GM23338 (cell line): ENCODE measurements around the gene GNAZ. TPM values are rescaled to one million over a fixed set of nuclear protein-coding genes. Genes with fewer than 3 reads are reported as not detected.

Experiments
- ATAC-seq: fragments of 200-7000 bp; cut with Tn5 transposase; 3 replicates; pipeline ENCODE4 v1.9.1; 2020
- DNase-seq: peaks from one replicate; pipeline ENCODE4 v3.0.0-alpha.2; 2015; ENCODE audit warnings: low spot score
- H2AFZ ChIP-seq: fragments of 200-600 bp; sonication (generic); 2 replicates; pipeline ENCODE4 v1.8.0; 2016; ENCODE audit warnings: antibody characterized with exemption, mild to moderate bottlenecking, moderate library complexity
- H3F3A ChIP-seq: fragments of 200-600 bp; sonication (generic); replicated peaks from 2 replicates; pipeline ENCODE4 v1.8.0; 2017; ENCODE audit warnings: antibody characterized with exemption, mixed run types, low read depth
- H3K27ac ChIP-seq: fragments of 200-600 bp; sonication (generic); 2 replicates; pipeline ENCODE4 v1.6.1; 2016; ENCODE audit warnings: low read depth
- H3K27me3 ChIP-seq: fragments of 200-600 bp; sonication (generic); 2 replicates; pipeline ENCODE4 v1.8.0; 2016; ENCODE audit warnings: mild to moderate bottlenecking, mixed run types, moderate library complexity; ENCODE audit not compliant: insufficient read depth
- H3K36me3 ChIP-seq: fragments of 200-600 bp; sonication (generic); 2 replicates; pipeline ENCODE4 v1.8.0; 2016; ENCODE audit warnings: mild to moderate bottlenecking; ENCODE audit not compliant: insufficient read depth
- H3K4me1 ChIP-seq: fragments of 200-600 bp; sonication (generic); 2 replicates; pipeline ENCODE4 v1.8.0; 2016; ENCODE audit warnings: mild to moderate bottlenecking, moderate library complexity; ENCODE audit not compliant: insufficient read depth
- H3K4me2 ChIP-seq: fragments of 200-600 bp; sonication (generic); 2 replicates; pipeline ENCODE4 v1.7.1; 2017; ENCODE audit warnings: mixed run types
- H3K4me3 ChIP-seq: fragments of 200-600 bp; sonication (generic); 2 replicates; pipeline ENCODE4 v1.6.1; 2016; ENCODE audit warnings: mixed run types
- H3K79me2 ChIP-seq: fragments of 200-600 bp; sonication (generic); replicated peaks from 2 replicates; pipeline ENCODE4 v1.8.0; 2017; ENCODE audit warnings: mild to moderate bottlenecking; ENCODE audit not compliant: insufficient read depth
- H3K9me2 ChIP-seq: fragments of 200-600 bp; sonication (generic); 2 replicates; pipeline ENCODE4 v1.8.0; 2017; ENCODE audit not compliant: insufficient read depth
- H4K20me1 ChIP-seq: fragments of 200-600 bp; sonication (generic); replicated peaks from 2 replicates; pipeline ENCODE4 v1.8.0; 2017; ENCODE audit warnings: mild to moderate bottlenecking; ENCODE audit not compliant: insufficient read depth
- H3K27ac Mint-ChIP-seq: 2 replicates; pipeline ENCODE4 v1.8.0; 2020; ENCODE audit warnings: inconsistent platforms, mild to moderate bottlenecking, moderate library complexity, mixed read lengths
- H3K27me3 Mint-ChIP-seq: 3 replicates; pipeline ENCODE4 v1.8.0; 2022; ENCODE audit warnings: low read depth, mild to moderate bottlenecking, moderate library complexity, mixed read lengths, inconsistent platforms; ENCODE audit not compliant: insufficient read depth, poor library complexity
- H3K36me3 Mint-ChIP-seq: 3 replicates; pipeline ENCODE4 v1.8.0; 2021; ENCODE audit warnings: low read depth, mild to moderate bottlenecking, inconsistent platforms, moderate library complexity, mixed read lengths
- H3K4me1 Mint-ChIP-seq: 3 replicates; pipeline ENCODE4 v1.8.0; 2020; ENCODE audit warnings: mild to moderate bottlenecking, inconsistent platforms, mixed read lengths
- H3K4me3 Mint-ChIP-seq: 3 replicates; pipeline ENCODE4 v1.8.0; 2021; ENCODE audit warnings: moderate library complexity, mild to moderate bottlenecking, inconsistent platforms, mixed read lengths
- H3K9me3 Mint-ChIP-seq: 3 replicates; pipeline ENCODE4 v1.8.0; 2020; ENCODE audit warnings: moderate library complexity, mild to moderate bottlenecking, inconsistent platforms, mixed read lengths
- CREB1 ChIP-seq: fragments of 250-450 bp; sonication (Bioruptor Pico); IDR thresholded peaks from 2 replicates; pipeline ENCODE4 v1.5.0; 2020; ENCODE audit warnings: low read depth, mild to moderate bottlenecking, moderate library complexity
- EZH2 ChIP-seq: fragments of 200-600 bp; sonication (generic); IDR thresholded peaks from one replicate; pipeline ENCODE4 v1.8.0; 2017; ENCODE audit warnings: antibody characterized with exemption, mild to moderate bottlenecking, low read depth; ENCODE audit not compliant: unreplicated experiment
- EZH2phosphoT487 ChIP-seq: fragments of 200-600 bp; sonication (generic); IDR thresholded peaks from one replicate; pipeline ENCODE4 v1.8.1; 2018; ENCODE audit warnings: antibody characterized with exemption; ENCODE audit not compliant: unreplicated experiment
- JUNB ChIP-seq: IDR thresholded peaks from one replicate; pipeline ENCODE4 v1.6.1; 2016; ENCODE audit warnings: antibody characterized with exemption; ENCODE audit not compliant: unreplicated experiment
- NANOG ChIP-seq: IDR thresholded peaks from 2 replicates; pipeline ENCODE4 v1.6.1; 2016; ENCODE audit warnings: antibody characterized with exemption, borderline replicate concordance
- POLR2AphosphoS5 ChIP-seq: IDR thresholded peaks from 2 replicates; pipeline ENCODE4 v1.6.1; 2016; ENCODE audit warnings: antibody characterized with exemption, low read depth
- STAT1 ChIP-seq: IDR thresholded peaks from one replicate; pipeline ENCODE4 v1.6.1; 2016; ENCODE audit warnings: antibody characterized with exemption; ENCODE audit not compliant: unreplicated experiment
- ZNF114 ChIP-seq: fragments of 250-450 bp; sonication (Bioruptor Pico); IDR thresholded peaks from 2 replicates; pipeline ENCODE4 v1.5.0; 2020; ENCODE audit warnings: mild to moderate bottlenecking, moderate library complexity
- ZNF331 ChIP-seq: fragments of 250-450 bp; sonication (Bioruptor Pico); IDR thresholded peaks from 2 replicates; pipeline ENCODE4 v1.5.0; 2020; ENCODE audit warnings: low read depth, mild to moderate bottlenecking, moderate library complexity
- polyA plus RNA-seq: library from polyadenylated mRNA; unstranded; fragments of >200 nt; fragmentation: Nextera tagmentation; extraction: Ambion mirVana; gene quantifications from 2 replicates; pipeline ENCODE4 v1.2.1, GENCODE V29; 2016
- total RNA-seq: library from RNA; depleted of rRNA; stranded (reverse); fragments of >200 nt; shearing (Covaris generic); gene quantifications from 2 replicates; pipeline ENCODE4 v1.2.3, GENCODE V29; 2014
- TF ChIP-seq, protein P1 (sequence below), 2 experiments: fragments of 200-600 bp in 1 of 2; sonication (generic) in 1 of 2; conservative IDR thresholded peaks; 2 replicates each; pipeline versions ENCODE4 v1.5.1 to v1.6.1; 2016 to 2017; ENCODE audit warnings: antibody characterized with exemption in 2 of 2, low read depth in 2 of 2, mild to moderate bottlenecking in 2 of 2, moderate library complexity in 1 of 2
- TF ChIP-seq, protein P2 (sequence below): fragments of 250-450 bp; sonication (Bioruptor Pico); IDR thresholded peaks from 2 replicates; pipeline ENCODE4 v1.5.0; 2020; ENCODE audit warnings: mild to moderate bottlenecking, moderate library complexity
- TF ChIP-seq, protein P3 (sequence below): IDR thresholded peaks from one replicate; pipeline ENCODE4 v1.6.1; 2018; ENCODE audit warnings: antibody characterized with exemption; ENCODE audit not compliant: unreplicated experiment
- TF ChIP-seq, protein P4 (sequence below): IDR thresholded peaks from 2 replicates; pipeline ENCODE4 v1.6.1; 2016; ENCODE audit warnings: antibody characterized with exemption

Gene GNAZ
- total and polyA plus RNA-seq, 2 experiments from 2014 or later, result 2.9 to 11.1 TPM

DNA sequence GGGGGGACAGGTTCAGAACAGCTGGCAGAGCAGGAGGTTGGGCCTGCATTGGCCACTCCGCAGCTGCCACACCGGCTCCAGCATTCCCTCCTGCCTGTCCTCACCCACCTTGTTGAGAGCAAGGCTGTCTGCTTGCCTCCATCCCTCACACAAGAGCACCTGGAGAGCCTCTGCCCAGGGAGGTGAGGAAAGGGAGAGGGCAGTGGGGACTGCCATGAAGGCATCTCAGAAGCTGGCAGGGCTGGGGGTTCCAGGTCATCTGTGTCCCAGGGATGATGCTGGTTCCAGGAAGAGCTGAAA, 44.4 kb downstream of the GNAZ start:
- Histone ChIP-seq H3K27me3 (no peaks in the 10 kb centered on the region), H3K27ac (no peak overlapping the region), H3K4me2 (no peak overlapping the region), H3K4me1 (no peaks in the 10 kb centered on the region; the same call in 1 of the 2 replicates), H2AFZ (no peak overlapping the region), H3K36me3 (no peaks in the 10 kb centered on the region), H3F3A (no peaks in the 10 kb centered on the region), H4K20me1 (no peaks in the 10 kb centered on the region), H3K79me2 (no peaks in the 10 kb centered on the region), H3K9me2 (no peaks in the 10 kb centered on the region), H3K4me3 (no peak overlapping the region)
- H3K27ac Mint-ChIP-seq, result no peak overlapping the region
- no peaks in the 10 kb centered on the region for H3K9me3 Mint-ChIP-seq
- DNase-seq (no peak), ATAC-seq (no peak)
- peaks cover 5% of the 10 kb centered on the region for H3K27me3 Mint-ChIP-seq
- H3K4me1 Mint-ChIP-seq, result peaks cover 7% of the 10 kb centered on the region
- H3K36me3 Mint-ChIP-seq, result no peaks in the 10 kb centered on the region
- TF ChIP-seq CREB1 (CRISPR knock-in tag) (no peak), STAT1 (no peak), JUNB (no peak), POLR2AphosphoS5 (no peak), NANOG (no peak), EZH2 (no peak), ZNF114 (no peak), ZNF331 (no peak), EZH2phosphoT487 (no peak)
- TF ChIP-seq, protein P1, sequence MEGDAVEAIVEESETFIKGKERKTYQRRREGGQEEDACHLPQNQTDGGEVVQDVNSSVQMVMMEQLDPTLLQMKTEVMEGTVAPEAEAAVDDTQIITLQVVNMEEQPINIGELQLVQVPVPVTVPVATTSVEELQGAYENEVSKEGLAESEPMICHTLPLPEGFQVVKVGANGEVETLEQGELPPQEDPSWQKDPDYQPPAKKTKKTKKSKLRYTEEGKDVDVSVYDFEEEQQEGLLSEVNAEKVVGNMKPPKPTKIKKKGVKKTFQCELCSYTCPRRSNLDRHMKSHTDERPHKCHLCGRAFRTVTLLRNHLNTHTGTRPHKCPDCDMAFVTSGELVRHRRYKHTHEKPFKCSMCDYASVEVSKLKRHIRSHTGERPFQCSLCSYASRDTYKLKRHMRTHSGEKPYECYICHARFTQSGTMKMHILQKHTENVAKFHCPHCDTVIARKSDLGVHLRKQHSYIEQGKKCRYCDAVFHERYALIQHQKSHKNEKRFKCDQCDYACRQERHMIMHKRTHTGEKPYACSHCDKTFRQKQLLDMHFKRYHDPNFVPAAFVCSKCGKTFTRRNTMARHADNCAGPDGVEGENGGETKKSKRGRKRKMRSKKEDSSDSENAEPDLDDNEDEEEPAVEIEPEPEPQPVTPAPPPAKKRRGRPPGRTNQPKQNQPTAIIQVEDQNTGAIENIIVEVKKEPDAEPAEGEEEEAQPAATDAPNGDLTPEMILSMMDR (conservative IDR thresholded peaks at IDR 0.05; ENCODE audit: low read depth in 2 of 2), result no peak
- TF ChIP-seq, protein P2, sequence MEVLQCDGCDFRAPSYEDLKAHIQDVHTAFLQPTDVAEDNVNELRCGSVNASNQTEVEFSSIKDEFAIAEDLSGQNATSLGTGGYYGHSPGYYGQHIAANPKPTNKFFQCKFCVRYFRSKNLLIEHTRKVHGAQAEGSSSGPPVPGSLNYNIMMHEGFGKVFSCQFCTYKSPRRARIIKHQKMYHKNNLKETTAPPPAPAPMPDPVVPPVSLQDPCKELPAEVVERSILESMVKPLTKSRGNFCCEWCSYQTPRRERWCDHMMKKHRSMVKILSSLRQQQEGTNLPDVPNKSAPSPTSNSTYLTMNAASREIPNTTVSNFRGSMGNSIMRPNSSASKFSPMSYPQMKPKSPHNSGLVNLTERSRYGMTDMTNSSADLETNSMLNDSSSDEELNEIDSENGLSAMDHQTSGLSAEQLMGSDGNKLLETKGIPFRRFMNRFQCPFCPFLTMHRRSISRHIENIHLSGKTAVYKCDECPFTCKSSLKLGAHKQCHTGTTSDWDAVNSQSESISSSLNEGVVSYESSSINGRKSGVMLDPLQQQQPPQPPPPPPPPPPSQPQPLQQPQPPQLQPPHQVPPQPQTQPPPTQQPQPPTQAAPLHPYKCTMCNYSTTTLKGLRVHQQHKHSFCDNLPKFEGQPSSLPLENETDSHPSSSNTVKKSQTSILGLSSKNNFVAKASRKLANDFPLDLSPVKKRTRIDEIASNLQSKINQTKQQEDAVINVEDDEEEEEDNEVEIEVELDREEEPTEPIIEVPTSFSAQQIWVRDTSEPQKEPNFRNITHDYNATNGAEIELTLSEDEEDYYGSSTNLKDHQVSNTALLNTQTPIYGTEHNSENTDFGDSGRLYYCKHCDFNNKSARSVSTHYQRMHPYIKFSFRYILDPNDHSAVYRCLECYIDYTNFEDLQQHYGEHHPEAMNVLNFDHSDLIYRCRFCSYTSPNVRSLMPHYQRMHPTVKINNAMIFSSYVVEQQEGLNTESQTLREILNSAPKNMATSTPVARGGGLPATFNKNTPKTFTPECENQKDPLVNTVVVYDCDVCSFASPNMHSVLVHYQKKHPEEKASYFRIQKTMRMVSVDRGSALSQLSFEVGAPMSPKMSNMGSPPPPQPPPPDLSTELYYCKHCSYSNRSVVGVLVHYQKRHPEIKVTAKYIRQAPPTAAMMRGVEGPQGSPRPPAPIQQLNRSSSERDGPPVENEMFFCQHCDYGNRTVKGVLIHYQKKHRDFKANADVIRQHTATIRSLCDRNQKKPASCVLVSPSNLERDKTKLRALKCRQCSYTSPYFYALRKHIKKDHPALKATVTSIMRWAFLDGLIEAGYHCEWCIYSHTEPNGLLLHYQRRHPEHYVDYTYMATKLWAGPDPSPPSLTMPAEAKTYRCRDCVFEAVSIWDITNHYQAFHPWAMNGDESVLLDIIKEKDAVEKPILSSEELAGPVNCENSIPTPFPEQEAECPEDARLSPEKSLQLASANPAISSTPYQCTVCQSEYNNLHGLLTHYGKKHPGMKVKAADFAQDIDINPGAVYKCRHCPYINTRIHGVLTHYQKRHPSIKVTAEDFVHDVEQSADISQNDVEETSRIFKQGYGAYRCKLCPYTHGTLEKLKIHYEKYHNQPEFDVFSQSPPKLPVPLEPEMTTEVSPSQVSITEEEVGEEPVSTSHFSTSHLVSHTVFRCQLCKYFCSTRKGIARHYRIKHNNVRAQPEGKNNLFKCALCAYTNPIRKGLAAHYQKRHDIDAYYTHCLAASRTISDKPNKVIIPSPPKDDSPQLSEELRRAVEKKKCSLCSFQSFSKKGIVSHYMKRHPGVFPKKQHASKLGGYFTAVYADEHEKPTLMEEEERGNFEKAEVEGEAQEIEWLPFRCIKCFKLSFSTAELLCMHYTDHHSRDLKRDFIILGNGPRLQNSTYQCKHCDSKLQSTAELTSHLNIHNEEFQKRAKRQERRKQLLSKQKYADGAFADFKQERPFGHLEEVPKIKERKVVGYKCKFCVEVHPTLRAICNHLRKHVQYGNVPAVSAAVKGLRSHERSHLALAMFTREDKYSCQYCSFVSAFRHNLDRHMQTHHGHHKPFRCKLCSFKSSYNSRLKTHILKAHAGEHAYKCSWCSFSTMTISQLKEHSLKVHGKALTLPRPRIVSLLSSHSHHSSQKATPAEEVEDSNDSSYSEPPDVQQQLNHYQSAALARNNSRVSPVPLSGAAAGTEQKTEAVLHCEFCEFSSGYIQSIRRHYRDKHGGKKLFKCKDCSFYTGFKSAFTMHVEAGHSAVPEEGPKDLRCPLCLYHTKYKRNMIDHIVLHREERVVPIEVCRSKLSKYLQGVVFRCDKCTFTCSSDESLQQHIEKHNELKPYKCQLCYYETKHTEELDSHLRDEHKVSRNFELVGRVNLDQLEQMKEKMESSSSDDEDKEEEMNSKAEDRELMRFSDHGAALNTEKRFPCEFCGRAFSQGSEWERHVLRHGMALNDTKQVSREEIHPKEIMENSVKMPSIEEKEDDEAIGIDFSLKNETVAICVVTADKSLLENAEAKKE, result no peak
- TF ChIP-seq, protein P3, sequence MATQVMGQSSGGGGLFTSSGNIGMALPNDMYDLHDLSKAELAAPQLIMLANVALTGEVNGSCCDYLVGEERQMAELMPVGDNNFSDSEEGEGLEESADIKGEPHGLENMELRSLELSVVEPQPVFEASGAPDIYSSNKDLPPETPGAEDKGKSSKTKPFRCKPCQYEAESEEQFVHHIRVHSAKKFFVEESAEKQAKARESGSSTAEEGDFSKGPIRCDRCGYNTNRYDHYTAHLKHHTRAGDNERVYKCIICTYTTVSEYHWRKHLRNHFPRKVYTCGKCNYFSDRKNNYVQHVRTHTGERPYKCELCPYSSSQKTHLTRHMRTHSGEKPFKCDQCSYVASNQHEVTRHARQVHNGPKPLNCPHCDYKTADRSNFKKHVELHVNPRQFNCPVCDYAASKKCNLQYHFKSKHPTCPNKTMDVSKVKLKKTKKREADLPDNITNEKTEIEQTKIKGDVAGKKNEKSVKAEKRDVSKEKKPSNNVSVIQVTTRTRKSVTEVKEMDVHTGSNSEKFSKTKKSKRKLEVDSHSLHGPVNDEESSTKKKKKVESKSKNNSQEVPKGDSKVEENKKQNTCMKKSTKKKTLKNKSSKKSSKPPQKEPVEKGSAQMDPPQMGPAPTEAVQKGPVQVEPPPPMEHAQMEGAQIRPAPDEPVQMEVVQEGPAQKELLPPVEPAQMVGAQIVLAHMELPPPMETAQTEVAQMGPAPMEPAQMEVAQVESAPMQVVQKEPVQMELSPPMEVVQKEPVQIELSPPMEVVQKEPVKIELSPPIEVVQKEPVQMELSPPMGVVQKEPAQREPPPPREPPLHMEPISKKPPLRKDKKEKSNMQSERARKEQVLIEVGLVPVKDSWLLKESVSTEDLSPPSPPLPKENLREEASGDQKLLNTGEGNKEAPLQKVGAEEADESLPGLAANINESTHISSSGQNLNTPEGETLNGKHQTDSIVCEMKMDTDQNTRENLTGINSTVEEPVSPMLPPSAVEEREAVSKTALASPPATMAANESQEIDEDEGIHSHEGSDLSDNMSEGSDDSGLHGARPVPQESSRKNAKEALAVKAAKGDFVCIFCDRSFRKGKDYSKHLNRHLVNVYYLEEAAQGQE, result no peak
- TF ChIP-seq, protein P4, sequence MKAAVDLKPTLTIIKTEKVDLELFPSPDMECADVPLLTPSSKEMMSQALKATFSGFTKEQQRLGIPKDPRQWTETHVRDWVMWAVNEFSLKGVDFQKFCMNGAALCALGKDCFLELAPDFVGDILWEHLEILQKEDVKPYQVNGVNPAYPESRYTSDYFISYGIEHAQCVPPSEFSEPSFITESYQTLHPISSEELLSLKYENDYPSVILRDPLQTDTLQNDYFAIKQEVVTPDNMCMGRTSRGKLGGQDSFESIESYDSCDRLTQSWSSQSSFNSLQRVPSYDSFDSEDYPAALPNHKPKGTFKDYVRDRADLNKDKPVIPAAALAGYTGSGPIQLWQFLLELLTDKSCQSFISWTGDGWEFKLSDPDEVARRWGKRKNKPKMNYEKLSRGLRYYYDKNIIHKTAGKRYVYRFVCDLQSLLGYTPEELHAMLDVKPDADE, result no peak
- no peak overlapping the region for H3K4me3 Mint-ChIP-seq
